ENCODE measurements around the gene FLRT2.

The FLRT2 gene

GRCh38 chr14:85675957-85676356, 146.0 kb downstream of the FLRT2 start:
- no peak for DNase-seq

GRCh38 chr14:85686908-85687307, 157.0 kb downstream of the FLRT2 start:
- no peak for DNase-seq

- DNase-seq, result no peak
These were observed 157.5 kb downstream of the FLRT2 start for GRCh38 chr14:85687456-85687855.

- DNase-seq, result no peak
These were observed 158.1 kb downstream of the FLRT2 start for GRCh38 chr14:85688006-85688405.

GRCh38 chr14:85695300-85695699, 165.4 kb downstream of the FLRT2 start:
- DNase-seq, result no peak

DNA sequence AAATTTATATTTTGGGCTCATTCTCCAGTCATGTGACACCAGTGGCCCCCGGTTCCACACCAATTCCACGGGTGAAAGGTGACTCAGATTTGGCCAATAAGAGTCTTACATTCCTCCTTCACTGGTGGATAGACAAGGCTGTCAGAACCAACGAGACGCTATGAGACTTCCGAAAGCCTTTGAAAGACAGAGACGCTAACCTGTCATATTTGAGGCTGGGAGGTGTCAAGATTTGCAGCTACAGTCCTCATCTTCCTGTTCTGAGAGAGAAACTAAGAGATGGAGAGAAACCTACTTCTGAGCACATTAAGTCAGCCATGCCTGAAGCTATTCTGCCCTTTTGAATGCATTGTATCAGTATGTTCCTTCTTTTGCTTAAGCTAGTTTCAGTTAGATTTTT, 171.2 kb downstream of the FLRT2 start:
- no peak for DNase-seq

- DNase-seq, result no peak
These were observed 171.8 kb downstream of the FLRT2 start for GRCh38 chr14:85701763-85702162.

DNA sequence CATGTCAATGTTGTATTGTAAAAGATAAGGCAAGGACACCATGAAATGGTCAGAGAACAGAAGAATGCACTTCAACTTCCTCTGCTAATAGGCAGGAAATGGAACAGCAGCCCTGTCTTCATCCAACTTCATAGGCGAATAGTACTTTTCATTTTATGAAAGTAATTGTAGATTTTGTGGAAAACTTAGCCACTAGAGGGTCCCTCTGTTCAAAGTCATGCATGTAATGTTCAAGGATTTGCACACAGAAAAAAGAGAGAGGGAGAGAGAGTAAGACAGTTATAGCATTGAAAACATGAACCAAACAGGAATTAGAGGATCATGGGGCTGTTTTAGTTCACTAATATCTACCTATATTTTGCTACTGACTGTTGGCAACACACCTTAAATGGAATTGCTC, 172.2 kb downstream of the FLRT2 start:
- DNase-seq, result no peak

DNA sequence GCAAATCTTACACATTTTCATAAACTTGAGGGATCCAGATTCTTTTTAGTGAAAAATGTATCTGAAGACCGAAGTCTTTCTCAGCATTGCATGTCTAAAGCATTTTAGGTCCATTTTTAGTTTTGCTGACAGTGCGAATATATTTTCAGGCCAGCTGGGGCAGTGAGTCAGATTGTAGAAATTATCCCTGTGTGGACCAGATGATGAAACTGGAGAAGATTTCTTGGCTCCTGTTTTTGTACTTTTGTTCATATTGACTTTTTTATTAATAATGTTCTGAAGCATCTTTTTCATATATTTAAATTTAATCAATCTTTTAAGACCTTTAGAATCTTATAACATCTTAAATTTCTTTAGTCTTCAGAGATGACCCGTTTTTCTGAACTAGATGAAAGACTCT, 173.1 kb downstream of the FLRT2 start:
- no peak for DNase-seq
